ENCODE data around the gene HIKESHI.

DNA sequence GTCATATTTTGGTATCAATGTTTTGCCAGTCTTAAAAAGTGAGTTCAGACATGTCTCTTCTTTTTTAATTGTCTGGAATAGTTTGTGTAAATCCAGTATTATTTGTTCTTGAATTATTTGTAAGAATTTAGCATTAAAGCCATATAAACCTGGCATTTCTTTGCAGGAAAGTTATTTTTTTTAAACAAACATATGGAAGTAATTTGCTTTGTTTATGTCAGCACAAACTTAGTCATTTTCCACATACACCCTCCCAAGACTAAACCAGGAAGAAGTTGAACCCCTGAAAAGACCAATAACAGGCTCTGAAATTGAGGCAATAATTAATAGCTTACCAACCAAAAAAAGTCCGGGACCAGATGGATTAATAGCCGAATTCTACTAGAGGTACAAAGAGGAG is 63.5 kb downstream of the HIKESHI start:
- TF ChIP-seq ZNF274 (IDR thresholded peaks at IDR 0.05; ENCODE audit: low read depth, low read length): no peak
- no peak for TF ChIP-seq SUZ12 (IDR thresholded peaks at IDR 0.05; ENCODE audit: extremely low read depth, insufficient read depth, insufficient read length)
- TF ChIP-seq YY1 (IDR thresholded peaks at IDR 0.05; ENCODE audit: insufficient read depth, insufficient read length): no peak

All from NT2/D1 (cell line).